ENCODE measurements around the gene CENPP.
"Not testable (repeated sequence)": the region's sequence is repeated elsewhere in the genome, so short reads cannot be mapped to it uniquely, and the experiment has no call there.

The CENPP gene

GRCh38 chr9:92558612-92559374 lies 233.0 kb downstream of the CENPP start:
- DNase-seq = no peak

GRCh38 chr9:92561374-92562330 lies 235.9 kb downstream of the CENPP start:
- no peak for DNase-seq

DNA sequence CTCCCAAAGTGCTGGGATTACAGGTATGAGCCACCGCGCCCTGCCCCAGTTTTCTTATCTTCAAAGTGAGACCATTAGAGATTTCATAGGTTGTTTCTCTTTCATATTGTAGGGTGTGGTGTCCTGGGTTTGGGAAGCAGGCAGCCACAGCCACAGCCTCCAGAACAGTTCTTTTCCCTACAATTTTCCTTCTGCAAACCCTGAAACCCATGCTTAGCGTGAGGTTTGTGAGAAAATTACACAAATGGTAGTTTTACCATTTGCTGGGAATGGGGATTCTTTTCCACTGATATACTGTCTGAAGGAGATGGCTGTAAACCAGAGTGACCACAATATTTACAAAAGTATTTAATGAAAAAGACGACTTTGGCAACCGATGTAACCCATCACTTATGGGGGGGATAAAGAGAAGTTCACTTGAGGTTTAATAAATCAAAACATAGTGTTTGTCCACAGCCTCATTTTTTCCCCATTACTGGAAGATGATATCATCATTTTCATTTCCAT lies 236.8 kb downstream of the CENPP start:
- DNase-seq = no peak

DNA sequence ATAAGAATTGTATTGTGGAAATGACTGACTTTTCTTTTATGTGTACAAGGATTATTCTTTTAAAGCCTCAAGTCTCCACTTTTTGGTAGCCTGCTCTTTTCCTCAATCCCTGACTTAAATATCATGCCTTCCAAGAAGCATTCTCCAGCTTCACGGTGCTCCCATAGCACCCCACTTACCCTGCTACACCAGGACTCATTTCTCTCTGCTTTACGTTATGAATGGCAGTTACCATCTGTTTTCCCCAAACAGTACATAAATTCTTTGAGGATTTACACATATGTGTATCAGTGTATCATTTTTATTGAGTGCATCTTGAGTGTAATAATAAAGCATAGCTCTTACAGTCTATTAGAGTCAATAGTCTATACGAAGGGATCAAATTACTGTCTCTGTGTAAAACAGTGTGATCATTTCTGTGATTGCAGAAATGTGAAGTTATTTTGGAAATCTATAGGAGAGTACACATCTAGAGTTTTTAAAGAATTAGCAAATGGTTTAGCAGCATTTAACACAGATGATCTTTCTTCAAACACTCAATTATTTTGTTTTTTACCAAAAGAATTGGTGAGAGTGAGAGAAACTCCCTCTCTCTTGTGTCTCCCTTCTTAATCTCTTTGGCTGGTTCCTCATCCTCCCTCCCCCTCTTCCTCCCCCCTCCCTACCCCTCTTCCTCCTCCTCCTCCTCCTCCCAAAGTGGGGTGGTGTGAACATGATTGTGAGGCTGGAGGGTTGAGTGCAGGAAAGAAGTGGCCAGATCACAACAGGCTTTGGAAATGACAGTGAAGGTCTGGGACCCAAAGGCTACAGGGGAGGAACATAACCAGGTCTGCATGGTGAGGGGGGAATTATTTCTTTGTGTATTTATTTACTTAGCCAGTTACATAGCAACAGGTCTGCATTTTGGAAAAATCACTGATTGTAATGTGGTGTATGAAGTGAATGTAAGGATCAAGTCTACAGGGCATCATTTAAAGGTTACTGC lies 237.7 kb downstream of the CENPP start:
- DNase-seq = no peak

GRCh38 chr9:92564504-92564903 lies 238.8 kb downstream of the CENPP start:
- no peak for DNase-seq

DNA sequence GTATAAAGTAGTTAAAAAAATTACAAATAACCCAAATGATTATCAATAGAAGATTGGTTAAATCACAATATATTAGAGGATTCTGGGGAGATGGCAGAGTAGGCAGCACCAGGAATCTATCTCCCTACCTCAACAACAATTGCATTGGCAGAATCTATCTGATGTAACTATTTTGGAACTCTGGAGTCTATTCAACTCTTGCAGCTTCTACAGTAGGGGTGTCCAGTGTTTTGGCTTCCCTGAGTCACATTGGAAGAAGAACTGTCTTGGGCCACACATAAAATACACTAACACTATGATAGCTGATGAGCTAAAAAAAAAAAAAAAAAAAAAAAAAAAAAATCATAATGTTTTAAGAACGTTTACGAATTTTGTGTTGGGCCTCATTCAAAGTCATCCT lies 239.2 kb downstream of the CENPP start:
- DNase-seq = no peak

GRCh38 chr9:92571871-92572270 lies 246.1 kb downstream of the CENPP start:
- DNase-seq = not testable (repeated sequence)

- not testable (repeated sequence) for DNase-seq
These were observed 247.9 kb downstream of the CENPP start for GRCh38 chr9:92573612-92574011.

- no peak for DNase-seq
These were observed 250.4 kb downstream of the CENPP start for GRCh38 chr9:92576175-92576574.

- no peak for DNase-seq
These were observed 264.2 kb downstream of the CENPP start for GRCh38 chr9:92589923-92590322.

GRCh38 chr9:92590377-92590776 lies 264.6 kb downstream of the CENPP start:
- no peak for DNase-seq

GRCh38 chr9:92592537-92592936 lies 266.8 kb downstream of the CENPP start:
- DNase-seq = no peak

GRCh38 chr9:92592946-92593861 lies 267.5 kb downstream of the CENPP start:
- DNase-seq = no peak

GRCh38 chr9:92595075-92595474 lies 269.3 kb downstream of the CENPP start:
- DNase-seq = not testable (repeated sequence)

DNA sequence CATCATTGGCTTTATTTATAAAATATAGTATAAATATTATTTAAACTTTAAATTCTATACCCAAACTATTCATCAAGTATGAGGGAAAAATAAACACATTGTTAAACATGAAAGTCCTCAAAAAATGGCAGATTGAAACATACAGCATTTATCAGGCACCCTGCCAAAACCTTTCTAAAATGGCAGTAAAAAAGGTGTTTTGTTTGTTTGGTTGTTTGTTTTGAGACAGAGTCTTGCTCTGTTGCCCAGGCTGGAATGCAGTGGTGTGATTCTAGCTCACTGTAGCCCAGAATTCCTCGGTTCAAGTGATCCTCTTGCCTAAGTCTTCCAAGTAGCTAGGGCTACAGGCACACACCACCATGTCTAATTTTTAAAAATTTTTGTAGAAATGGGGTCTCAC lies 270.2 kb downstream of the CENPP start:
- DNase-seq = no peak

- DNase-seq = no peak
These were observed 272.6 kb downstream of the CENPP start for GRCh38 chr9:92598382-92598781.

- no peak for DNase-seq
These were observed 274.2 kb downstream of the CENPP start for GRCh38 chr9:92599938-92600461.

DNA sequence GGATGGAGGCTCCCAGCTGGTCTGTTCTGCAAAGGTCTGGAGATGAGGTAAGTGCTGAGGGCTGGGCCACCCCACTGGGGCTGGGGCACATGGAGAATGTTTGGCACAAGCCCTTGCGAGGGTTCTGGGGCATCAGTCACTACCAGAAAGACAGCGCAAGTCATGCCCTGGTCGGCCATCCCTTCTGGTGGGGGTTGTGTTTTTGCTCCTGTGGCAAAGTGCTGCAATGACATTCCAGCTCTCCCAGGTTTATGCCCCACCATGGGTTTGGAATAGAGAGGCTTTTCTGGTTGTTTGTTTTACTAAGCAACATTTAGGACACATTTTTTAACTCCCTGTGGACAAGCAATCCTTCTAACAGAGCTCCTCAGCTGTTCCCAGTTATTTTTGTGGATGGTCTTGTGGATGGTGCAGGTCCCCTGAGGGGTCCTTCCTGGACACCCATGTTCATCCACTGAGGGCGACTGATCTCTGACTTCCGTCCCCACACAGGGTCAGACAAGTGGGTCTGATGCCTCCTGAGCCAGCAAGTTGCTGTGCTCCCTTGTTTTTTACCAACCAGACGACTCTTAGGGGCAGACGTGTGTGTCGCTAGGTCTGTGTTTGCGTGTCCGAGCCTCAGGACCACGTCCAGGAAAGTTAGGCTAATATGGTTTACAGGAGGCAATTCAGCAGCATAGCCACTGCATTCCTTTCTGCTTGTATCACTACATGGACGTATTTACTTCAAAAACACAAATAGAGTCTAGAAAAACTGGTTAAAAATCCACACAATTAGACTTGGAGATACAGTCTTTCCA lies 274.9 kb downstream of the CENPP start:
- DNase-seq = no peak

GRCh38 chr9:92601451-92601850 lies 275.7 kb downstream of the CENPP start:
- no peak for DNase-seq

DNA sequence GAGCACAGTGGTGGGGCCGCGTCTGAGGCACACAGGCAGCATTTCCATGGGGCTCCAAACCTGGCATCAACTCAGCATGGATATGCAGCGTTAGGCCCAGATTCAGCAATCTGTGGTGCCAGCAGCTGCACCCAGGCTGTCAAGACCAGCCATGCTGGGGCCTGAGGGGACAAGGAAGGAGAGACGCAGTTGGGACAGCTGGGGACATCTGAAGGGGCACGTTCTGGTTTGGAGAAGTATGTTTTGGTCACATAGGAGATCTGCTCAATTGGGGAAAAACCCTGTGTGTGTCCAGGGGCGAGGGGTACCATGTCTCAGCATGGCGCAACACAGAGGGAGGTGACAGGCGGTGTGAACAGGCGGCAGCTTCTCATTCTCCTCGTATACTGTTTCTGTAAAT lies 276.7 kb downstream of the CENPP start:
- DNase-seq = no peak
